ENCODE data around the gene ELP5.

GRCh38 chr17:7289256-7290032 is 37.4 kb downstream of the ELP5 start:
- TF ChIP-seq TCF12 (IDR thresholded peaks at IDR 0.05) (no peak), SMC3 (IDR thresholded peaks at IDR 0.05; ENCODE audit: low read depth, low read length) (no peak), NFIC (IDR thresholded peaks at IDR 0.05; ENCODE audit: borderline replicate concordance) (no peak)

Data from SK-N-SH (cell line).